ENCODE data around the gene TRIP13. TPM values are rescaled to one million over a fixed set of nuclear protein-coding genes. Genes with fewer than 3 reads are reported as not detected.

TRIP13 gene
- total RNA-seq, 6 experiments from 2014 or later = 16.5 to 40.4 (median 35.8) TPM

GRCh38 chr5:943201-943917 lies 50.7 kb downstream of the TRIP13 start:
- no peak for TF ChIP-seq CTCF (IDR thresholded peaks at IDR 0.05)
- no peaks in the 10 kb centered on the region for H3K4me1 Mint-ChIP-seq (ENCODE audit: low read depth)
- H3K36me3 Mint-ChIP-seq (ENCODE audit: low read depth) = no peaks in the 10 kb centered on the region
- peaks cover 57% of the 10 kb centered on the region for H3K27me3 Mint-ChIP-seq (ENCODE audit: insufficient read depth)
- H3K27ac Mint-ChIP-seq = no peak overlapping the region
- no peak for DNase-seq
- H3K9me3 Mint-ChIP-seq = no peaks in the 10 kb centered on the region
- no peak overlapping the region for H3K4me3 Mint-ChIP-seq

GRCh38 chr5:943918-944620 lies 51.4 kb downstream of the TRIP13 start:
- Mint-ChIP-seq H3K9me3 (no peaks in the 10 kb centered on the region), H3K4me1 (ENCODE audit: low read depth) (no peaks in the 10 kb centered on the region), H3K36me3 (ENCODE audit: low read depth) (no peaks in the 10 kb centered on the region), H3K4me3 (no peak overlapping the region), H3K27me3 (ENCODE audit: insufficient read depth) (peaks cover 57% of the 10 kb centered on the region), H3K27ac (no peak overlapping the region)
- TF ChIP-seq CTCF (IDR thresholded peaks at IDR 0.05) = no peak
- no peak for DNase-seq

- H3K9me3 Mint-ChIP-seq = no peaks in the 10 kb centered on the region
- TF ChIP-seq CTCF (IDR thresholded peaks at IDR 0.05) = no peak
- DNase-seq = no peak
- H3K27me3 Mint-ChIP-seq (ENCODE audit: insufficient read depth) = peaks cover 56% of the 10 kb centered on the region
- no peak overlapping the region for H3K27ac Mint-ChIP-seq
- no peaks in the 10 kb centered on the region for H3K36me3 Mint-ChIP-seq (ENCODE audit: low read depth)
- H3K4me1 Mint-ChIP-seq (ENCODE audit: low read depth) = no peaks in the 10 kb centered on the region
- H3K4me3 Mint-ChIP-seq = no peak overlapping the region
Observed at GRCh38 chr5:944621-944927, 51.9 kb downstream of the TRIP13 start.

GRCh38 chr5:944992-945685 lies 52.5 kb downstream of the TRIP13 start:
- Mint-ChIP-seq H3K4me1 (ENCODE audit: low read depth) (no peaks in the 10 kb centered on the region), H3K27me3 (ENCODE audit: insufficient read depth) (peaks cover 59% of the 10 kb centered on the region), H3K36me3 (ENCODE audit: low read depth) (peaks cover 2% of the 10 kb centered on the region; the same call in 1 of the 2 replicates), H3K4me3 (no peak overlapping the region), H3K27ac (no peak overlapping the region), H3K9me3 (peaks cover 3% of the 10 kb centered on the region)
- DNase-seq = no peak
- no peak for TF ChIP-seq CTCF (IDR thresholded peaks at IDR 0.05)

GRCh38 chr5:945691-946551 lies 53.2 kb downstream of the TRIP13 start:
- H3K36me3 Mint-ChIP-seq (ENCODE audit: low read depth) = peaks cover 9% of the 10 kb centered on the region; the same call in 1 of the 2 replicates
- no peak for TF ChIP-seq CTCF (IDR thresholded peaks at IDR 0.05)
- DNase-seq = no peak
- peaks cover 10% of the 10 kb centered on the region for H3K9me3 Mint-ChIP-seq
- H3K27me3 Mint-ChIP-seq (ENCODE audit: insufficient read depth) = peaks cover 64% of the 10 kb centered on the region
- H3K4me1 Mint-ChIP-seq (ENCODE audit: low read depth) = no peaks in the 10 kb centered on the region
- H3K4me3 Mint-ChIP-seq = no peak overlapping the region
- H3K27ac Mint-ChIP-seq = no peak overlapping the region
